Smooth muscle cell (in vitro differentiated cells): ENCODE data around the gene FDXACB1. TPM values are rescaled to one million over a fixed set of nuclear protein-coding genes. Genes with fewer than 3 reads are reported as not detected.

Source experiments
- DNase-seq: peaks from one replicate; lab custom pipeline; 2025; ENCODE audit not compliant: unreplicated experiment; lab: John Stamatoyannopoulos, UW
- H2AFZ ChIP-seq: fragments of 200-600 bp; sonication (generic); 2 replicates; pipeline ENCODE4 v1.6.0; 2016; ENCODE audit warnings: antibody characterized with exemption, low read depth, mild to moderate bottlenecking
- H3F3A ChIP-seq: fragments of 200-600 bp; sonication (generic); 2 replicates; pipeline ENCODE4 v1.6.0; 2017; ENCODE audit warnings: antibody characterized with exemption, low read depth
- H3K27ac ChIP-seq: fragments of 200-600 bp; sonication (generic); 2 replicates; pipeline ENCODE4 v1.5.1; 2016; ENCODE audit warnings: low read depth, mild to moderate bottlenecking
- H3K27me3 ChIP-seq: fragments of 200-600 bp; sonication (generic); 2 replicates; pipeline ENCODE4 v1.6.1; 2016; ENCODE audit warnings: low read depth, mild to moderate bottlenecking
- H3K36me3 ChIP-seq: fragments of 200-600 bp; sonication (generic); 2 replicates; pipeline ENCODE4 v1.5.1; 2016; ENCODE audit warnings: low read depth
- H3K4me1 ChIP-seq: fragments of 200-600 bp; sonication (generic); 2 replicates; pipeline ENCODE4 v1.5.1; 2016; ENCODE audit warnings: low read depth
- H3K4me2 ChIP-seq: fragments of 200-600 bp; sonication (generic); 2 replicates; pipeline ENCODE4 v1.6.0; 2016; ENCODE audit warnings: mild to moderate bottlenecking
- H3K4me3 ChIP-seq: fragments of 200-600 bp; sonication (generic); 2 replicates; pipeline ENCODE4 v1.5.1; 2016; ENCODE audit warnings: mild to moderate bottlenecking
- H3K79me2 ChIP-seq: fragments of 200-600 bp; sonication (generic); 2 replicates; pipeline ENCODE4 v1.6.0; 2016; ENCODE audit warnings: low read depth, mild to moderate bottlenecking
- H3K9ac ChIP-seq: fragments of 200-600 bp; sonication (generic); 2 replicates; pipeline ENCODE4 v1.6.0; 2016; ENCODE audit warnings: low read depth
- H3K9me3 ChIP-seq: fragments of 200-600 bp; sonication (generic); replicated peaks from 2 replicates; pipeline ENCODE4 v1.5.1; 2016; ENCODE audit warnings: low read depth
- H4K20me1 ChIP-seq: fragments of 200-600 bp; sonication (generic); 2 replicates; pipeline ENCODE4 v1.6.0; 2016; ENCODE audit warnings: low read depth
- WGBS: methylation state at CpG from one replicate; pipeline ENCODE4 v1.1.7; 2016; ENCODE audit warnings: low lambda C conversion rate; 5-methylcytosine and 5-hydroxymethylcytosine counted together
- polyA plus RNA-seq: library from polyadenylated mRNA; unstranded; fragments of >200 nt; fragmentation: Nextera tagmentation; extraction: Ambion mirVana; gene quantifications from 2 replicates; pipeline ENCODE4 v1.2.1, GENCODE V29; 2016
- total RNA-seq: library from RNA; depleted of rRNA; stranded (reverse); fragments of >200 nt; gene quantifications from 2 replicates; pipeline ENCODE4 v1.2.3, GENCODE V29; 2014
- TF ChIP-seq, protein P1 (sequence below): fragments of 200-600 bp; sonication (generic); IDR thresholded peaks from 2 replicates; pipeline ENCODE4 v1.5.1; 2017; ENCODE audit warnings: borderline replicate concordance, mild to moderate bottlenecking, antibody characterized with exemption; ENCODE audit not compliant: insufficient read depth, poor library complexity, severe bottlenecking

Gene FDXACB1
- total and polyA plus RNA-seq, 2 experiments from 2014 or later, result 2.1 TPM

DNA sequence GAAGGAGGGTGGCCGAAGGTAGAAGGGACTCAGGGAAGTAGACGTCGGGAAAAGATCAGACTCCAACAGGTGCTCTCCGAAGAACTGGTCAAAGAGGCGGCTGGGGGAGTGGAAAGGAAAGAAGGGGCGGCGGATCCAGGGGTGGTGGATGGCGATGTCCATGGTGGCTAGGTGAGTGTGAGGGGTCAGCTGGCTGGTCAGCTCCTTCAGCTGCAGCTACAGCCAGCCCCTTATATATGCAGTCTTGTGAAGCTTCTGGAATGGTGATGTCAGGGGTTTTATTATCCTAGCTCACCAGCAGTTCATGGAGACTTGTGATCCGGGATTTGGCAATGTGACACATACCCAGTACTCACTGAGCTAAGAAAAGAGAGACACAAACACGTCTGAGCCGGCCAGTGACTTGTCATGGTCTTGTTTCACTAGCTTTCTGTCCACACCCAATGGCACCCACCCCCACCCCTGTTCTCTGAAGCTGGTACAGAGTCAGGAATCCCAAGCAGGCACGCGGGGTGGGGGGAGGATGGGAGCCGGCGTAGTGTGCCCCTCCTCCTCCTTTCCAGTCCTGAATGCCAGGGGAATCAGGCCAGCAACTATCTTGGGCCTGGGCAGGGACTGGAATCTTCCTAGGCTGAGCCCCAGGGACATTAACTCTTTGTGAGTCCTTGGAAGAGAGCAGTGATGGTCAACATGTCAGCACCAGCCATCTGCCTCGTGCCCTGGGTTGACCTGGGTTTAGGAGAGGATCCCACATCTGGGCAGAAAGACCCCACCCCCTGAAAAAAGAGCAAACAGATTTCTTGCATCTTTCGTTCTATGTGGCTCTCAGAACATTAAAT lies 32.8 kb upstream of the FDXACB1 start, which contains the start of gene CRYAB:
Gene CRYAB (minus strand): TSS at position 208 of the 839 bp plus-strand sequence. CDS start 46 bp downstream, at position 162.
- peak within 1 kb of the TSS; percentile 25 for H3K4me3 ChIP-seq
- peak within 1 kb of the TSS; percentile 74 for H3K4me2 ChIP-seq
- peak; percentile 62 for DNase-seq
- no peaks in the 10 kb centered on the region for H4K20me1 ChIP-seq
- WGBS, result 47% methylated on average over 17 of the region's 17 CpGs
- peaks cover 9% of the 10 kb centered on the region for H3K4me1 ChIP-seq
- no peaks in the 10 kb centered on the region for H3K27me3 ChIP-seq
- peak within 1 kb of the TSS; percentile 89 for H2AFZ ChIP-seq
- H3F3A ChIP-seq, result no peaks in the 10 kb centered on the region
- no peaks in the 10 kb centered on the region for H3K36me3 ChIP-seq
- H3K27ac ChIP-seq, result peak within 1 kb of the TSS; percentile 82
- H3K79me2 ChIP-seq, result no peaks in the 10 kb centered on the region
- H3K9ac ChIP-seq, result peak within 1 kb of the TSS; percentile 52
- TF ChIP-seq, protein P1, sequence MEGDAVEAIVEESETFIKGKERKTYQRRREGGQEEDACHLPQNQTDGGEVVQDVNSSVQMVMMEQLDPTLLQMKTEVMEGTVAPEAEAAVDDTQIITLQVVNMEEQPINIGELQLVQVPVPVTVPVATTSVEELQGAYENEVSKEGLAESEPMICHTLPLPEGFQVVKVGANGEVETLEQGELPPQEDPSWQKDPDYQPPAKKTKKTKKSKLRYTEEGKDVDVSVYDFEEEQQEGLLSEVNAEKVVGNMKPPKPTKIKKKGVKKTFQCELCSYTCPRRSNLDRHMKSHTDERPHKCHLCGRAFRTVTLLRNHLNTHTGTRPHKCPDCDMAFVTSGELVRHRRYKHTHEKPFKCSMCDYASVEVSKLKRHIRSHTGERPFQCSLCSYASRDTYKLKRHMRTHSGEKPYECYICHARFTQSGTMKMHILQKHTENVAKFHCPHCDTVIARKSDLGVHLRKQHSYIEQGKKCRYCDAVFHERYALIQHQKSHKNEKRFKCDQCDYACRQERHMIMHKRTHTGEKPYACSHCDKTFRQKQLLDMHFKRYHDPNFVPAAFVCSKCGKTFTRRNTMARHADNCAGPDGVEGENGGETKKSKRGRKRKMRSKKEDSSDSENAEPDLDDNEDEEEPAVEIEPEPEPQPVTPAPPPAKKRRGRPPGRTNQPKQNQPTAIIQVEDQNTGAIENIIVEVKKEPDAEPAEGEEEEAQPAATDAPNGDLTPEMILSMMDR, result no peak
- no peaks in the 10 kb centered on the region for H3K9me3 ChIP-seq

DNA sequence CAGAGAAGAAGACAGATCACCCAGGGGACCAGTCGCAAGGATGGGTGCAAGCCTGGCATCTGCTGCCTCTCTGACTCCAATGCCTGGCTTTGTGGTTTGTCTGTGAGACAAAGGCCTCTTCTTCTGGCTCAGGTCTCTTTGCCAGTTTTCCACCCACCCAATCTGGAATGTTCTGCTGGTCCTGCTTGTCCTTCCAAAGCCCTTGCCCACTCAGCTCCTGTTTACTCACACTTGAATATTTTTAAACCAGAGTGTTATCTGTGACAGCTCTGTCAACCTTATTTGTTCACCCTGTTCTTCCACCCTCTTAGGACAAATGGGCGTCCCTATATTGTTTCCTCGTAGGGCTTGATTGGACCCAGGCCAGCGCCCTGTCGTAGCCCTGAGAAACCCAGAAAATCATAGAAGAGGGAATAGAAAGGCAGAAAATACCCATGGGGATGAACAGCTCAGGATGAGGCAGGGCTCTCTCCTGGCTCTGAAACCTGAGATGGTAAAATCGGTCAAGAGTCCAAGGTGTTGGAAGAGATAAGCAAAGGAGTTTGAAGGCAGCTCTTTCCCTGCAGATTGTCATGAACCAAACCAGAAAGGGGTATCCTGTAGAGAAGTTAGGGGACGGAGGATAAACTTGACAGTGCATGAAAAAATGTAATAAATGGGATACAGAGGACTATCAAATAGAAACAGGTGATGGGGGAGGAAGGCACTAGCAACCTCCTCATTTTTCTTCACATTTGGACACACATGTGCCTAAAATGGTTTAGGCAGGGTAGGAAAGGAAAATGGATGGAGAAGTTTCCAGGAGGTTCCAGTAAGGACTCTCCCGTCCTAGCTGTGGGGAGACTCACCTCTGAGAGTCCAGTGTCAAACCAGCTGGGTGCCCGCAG lies 32.0 kb upstream of the FDXACB1 start:
- no peak overlapping the region for H3K9ac ChIP-seq
- no peak overlapping the region for H2AFZ ChIP-seq
- no peaks in the 10 kb centered on the region for H3K79me2 ChIP-seq
- H3K27me3 ChIP-seq, result no peaks in the 10 kb centered on the region
- H3K4me2 ChIP-seq, result peak overlapping the region; percentile 74
- no peaks in the 10 kb centered on the region for H4K20me1 ChIP-seq
- peaks cover 9% of the 10 kb centered on the region for H3K4me1 ChIP-seq
- H3K27ac ChIP-seq, result peak overlapping the region; percentile 82
- WGBS, result 88% methylated on average over 9 of the region's 9 CpGs
- TF ChIP-seq, protein P1, result no peak
- H3K36me3 ChIP-seq, result no peaks in the 10 kb centered on the region
- no peak for DNase-seq
- H3K4me3 ChIP-seq, result no peak overlapping the region
- H3K9me3 ChIP-seq, result no peaks in the 10 kb centered on the region
- no peaks in the 10 kb centered on the region for H3F3A ChIP-seq

DNA sequence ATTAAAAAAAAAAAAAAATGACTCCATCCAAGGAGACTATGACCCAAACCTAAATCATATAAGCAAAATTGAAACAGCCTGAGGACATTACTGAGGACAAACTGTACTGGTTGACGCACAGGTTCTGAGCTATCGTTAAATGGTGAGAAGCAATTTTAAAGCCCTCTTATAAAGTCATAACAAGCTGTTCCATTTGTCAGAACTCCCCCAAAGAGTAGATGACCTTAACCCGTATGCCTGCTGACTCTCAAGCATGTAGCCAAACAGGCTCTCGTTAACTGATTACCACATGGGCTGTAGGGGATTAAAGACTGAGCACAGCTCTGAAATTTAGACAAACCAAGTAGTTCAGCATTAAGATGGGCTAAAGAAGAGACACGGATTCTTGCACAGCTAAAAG lies 30.4 kb upstream of the FDXACB1 start:
- no peaks in the 10 kb centered on the region for H3K9me3 ChIP-seq
- no peaks in the 10 kb centered on the region for H3F3A ChIP-seq
- peak overlapping the region; percentile 74 for H3K4me2 ChIP-seq
- H3K27me3 ChIP-seq, result no peaks in the 10 kb centered on the region
- H2AFZ ChIP-seq, result no peak overlapping the region
- H3K9ac ChIP-seq, result no peak overlapping the region
- peak overlapping the region; percentile 41 for H3K27ac ChIP-seq
- no peaks in the 10 kb centered on the region for H4K20me1 ChIP-seq
- H3K36me3 ChIP-seq, result no peaks in the 10 kb centered on the region
- no peak for DNase-seq
- no peaks in the 10 kb centered on the region for H3K79me2 ChIP-seq
- H3K4me3 ChIP-seq, result no peak overlapping the region
- H3K4me1 ChIP-seq, result peaks cover 9% of the 10 kb centered on the region
- WGBS, result 33% methylated on average over 5 of the region's 5 CpGs
- TF ChIP-seq, protein P1, result no peak
